Dedifferentiated amniotic fluid mesenchymal stem cell (primary cell): ENCODE results near the gene CDC42SE2.

ENCODE experiments used
- DNase-seq: peaks from one replicate; pipeline ENCODE4 v3.0.0-alpha.2; 2016; ENCODE audit errors: extremely low spot score

Gene CDC42SE2

GRCh38 chr5:131436081-131436480 lies 172.2 kb downstream of the CDC42SE2 start:
- DNase-seq: no peak

GRCh38 chr5:131441184-131441583 lies 177.3 kb downstream of the CDC42SE2 start:
- DNase-seq: no peak
